Right lobe of liver (tissue), 4 donors: Measurements from ENCODE around the gene UGT1A9.

Experiments used
- POLR2A ChIP-seq: fragments of 450-650 bp; IDR thresholded peaks from one replicate; pipeline ENCODE4 v1.6.1; 2017; ENCODE audit warnings: antibody characterized with exemption, mild to moderate bottlenecking
- TF ChIP-seq, protein P1 (sequence below), 4 donors: fragments of 200-600 bp in 3 of 4; fragments of 450-650 bp in 1 of 4; IDR thresholded peaks; one replicate each; pipeline versions ENCODE4 v1.5.1 to v1.8.0; 2016 to 2022; ENCODE audit warnings: antibody characterized with exemption in 4 of 4, mild to moderate bottlenecking in 2 of 4
- donor health status: DM: no; HTN: no; CAD: no.
- donor health status: DM: no; HTN: no; CAD: no.
- donor health status: DM: no; HTN: yes; CAD: no.

GRCh38 chr2:233745073-233745755 lies 73.5 kb downstream of the UGT1A9 start:
- TF ChIP-seq, protein P1, sequence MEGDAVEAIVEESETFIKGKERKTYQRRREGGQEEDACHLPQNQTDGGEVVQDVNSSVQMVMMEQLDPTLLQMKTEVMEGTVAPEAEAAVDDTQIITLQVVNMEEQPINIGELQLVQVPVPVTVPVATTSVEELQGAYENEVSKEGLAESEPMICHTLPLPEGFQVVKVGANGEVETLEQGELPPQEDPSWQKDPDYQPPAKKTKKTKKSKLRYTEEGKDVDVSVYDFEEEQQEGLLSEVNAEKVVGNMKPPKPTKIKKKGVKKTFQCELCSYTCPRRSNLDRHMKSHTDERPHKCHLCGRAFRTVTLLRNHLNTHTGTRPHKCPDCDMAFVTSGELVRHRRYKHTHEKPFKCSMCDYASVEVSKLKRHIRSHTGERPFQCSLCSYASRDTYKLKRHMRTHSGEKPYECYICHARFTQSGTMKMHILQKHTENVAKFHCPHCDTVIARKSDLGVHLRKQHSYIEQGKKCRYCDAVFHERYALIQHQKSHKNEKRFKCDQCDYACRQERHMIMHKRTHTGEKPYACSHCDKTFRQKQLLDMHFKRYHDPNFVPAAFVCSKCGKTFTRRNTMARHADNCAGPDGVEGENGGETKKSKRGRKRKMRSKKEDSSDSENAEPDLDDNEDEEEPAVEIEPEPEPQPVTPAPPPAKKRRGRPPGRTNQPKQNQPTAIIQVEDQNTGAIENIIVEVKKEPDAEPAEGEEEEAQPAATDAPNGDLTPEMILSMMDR (IDR thresholded peaks at IDR 0.05), result no peak
- TF ChIP-seq POLR2A, result no peak
